ENCODE data around the gene ZBTB17. TPM values are rescaled to one million over a fixed set of nuclear protein-coding genes. Genes with fewer than 3 reads are reported as not detected.

ZBTB17 gene
- total RNA-seq, 2 donors from 2014 or later, result 28.2 to 50.8 TPM

- no peak overlapping the region for H3K4me3 ChIP-seq
- DNase-seq (ENCODE audit: low spot score), result no peak
- no peak overlapping the region for H3K27ac ChIP-seq
- H3K27me3 ChIP-seq (replicated peaks; ENCODE audit: insufficient read depth), result no peaks in the 10 kb centered on the region
- 100% methylated on average over 1 of the region's 1 CpG for WGBS
- H3K36me3 ChIP-seq, result no peaks in the 10 kb centered on the region
- H3K4me1 ChIP-seq (replicated peaks), result peaks cover 4% of the 10 kb centered on the region
- intact Hi-C loops (cut with DNase I), result no loop called here
- no peaks in the 10 kb centered on the region for H3K9me3 ChIP-seq
- no peak for TF ChIP-seq POLR2AphosphoS5 (IDR thresholded peaks at IDR 0.05)
- no peak for TF ChIP-seq CTCF (IDR thresholded peaks at IDR 0.05)
- TF ChIP-seq POLR2A (IDR thresholded peaks at IDR 0.05), result no peak
Measured at GRCh38 chr1:15972409-15972808, 3.5 kb downstream of the ZBTB17 start.

GRCh38 chr1:15970911-15971310 is 5.0 kb downstream of the ZBTB17 start:
- no peak overlapping the region for H3K27ac ChIP-seq
- H3K9me3 ChIP-seq, result no peaks in the 10 kb centered on the region
- no peaks in the 10 kb centered on the region for H3K27me3 ChIP-seq (replicated peaks; ENCODE audit: insufficient read depth)
- peaks cover 4% of the 10 kb centered on the region for H3K4me1 ChIP-seq (replicated peaks)
- TF ChIP-seq POLR2AphosphoS5 (IDR thresholded peaks at IDR 0.05) (no peak), CTCF (IDR thresholded peaks at IDR 0.05) (no peak), POLR2A (IDR thresholded peaks at IDR 0.05) (no peak)
- DNase-seq (ENCODE audit: low spot score), result no peak
- intact Hi-C loops (cut with DNase I), result no loop called here
- H3K4me3 ChIP-seq, result no peak overlapping the region
- H3K36me3 ChIP-seq, result no peaks in the 10 kb centered on the region

- H3K4me1 ChIP-seq (replicated peaks), result no peaks in the 10 kb centered on the region
- H3K36me3 ChIP-seq, result no peaks in the 10 kb centered on the region
- TF ChIP-seq POLR2A (IDR thresholded peaks at IDR 0.05), result no peak
- no peak for TF ChIP-seq POLR2AphosphoS5 (IDR thresholded peaks at IDR 0.05)
- TF ChIP-seq CTCF (IDR thresholded peaks at IDR 0.05), result no peak
- 99% methylated on average over 13 of the region's 13 CpGs for WGBS
- H3K9me3 ChIP-seq, result no peaks in the 10 kb centered on the region
- H3K27me3 ChIP-seq (replicated peaks; ENCODE audit: insufficient read depth), result no peaks in the 10 kb centered on the region
- no peak overlapping the region for H3K4me3 ChIP-seq
- DNase-seq (ENCODE audit: low spot score), result no peak
- no peak overlapping the region for H3K27ac ChIP-seq
- intact Hi-C loops (cut with DNase I), result no loop called here
Measured at GRCh38 chr1:15969321-15969880, 6.5 kb downstream of the ZBTB17 start.

GRCh38 chr1:15968172-15968571 is 7.7 kb downstream of the ZBTB17 start:
- 90% methylated on average over 5 of the region's 5 CpGs for WGBS

More at GRCh38 chr1:15968172-15968571, 7.7 kb downstream of the ZBTB17 start:
- Histone ChIP-seq H3K4me3 (no peak overlapping the region), H3K27me3 (replicated peaks; ENCODE audit: insufficient read depth) (no peaks in the 10 kb centered on the region), H3K36me3 (no peaks in the 10 kb centered on the region), H3K27ac (no peak overlapping the region), H3K9me3 (no peaks in the 10 kb centered on the region), H3K4me1 (replicated peaks) (no peaks in the 10 kb centered on the region)
- DNase-seq (ENCODE audit: low spot score), result no peak
- intact Hi-C loops (cut with DNase I), result no loop called here
- TF ChIP-seq POLR2AphosphoS5 (IDR thresholded peaks at IDR 0.05) (no peak), POLR2A (IDR thresholded peaks at IDR 0.05) (no peak), CTCF (IDR thresholded peaks at IDR 0.05) (no peak)

Data from prostate gland (tissue), 2 donors.